Astrocyte (in vitro differentiated cells and primary cell): ENCODE measurements around the gene SH3RF1. TPM values are rescaled to one million over a fixed set of nuclear protein-coding genes. Genes with fewer than 3 reads are reported as not detected.
A peak's percentile ranks its signal among the peaks of the same experiment; 100 is the strongest.

ENCODE experiments used
- DNase-seq: peaks from one replicate; pipeline ENCODE4 v3.0.0-alpha.2; 2010; ENCODE audit warnings: low read depth
- FAIRE-seq: peaks from 2 replicates; lab custom pipeline; 2011; peaks lifted over from hg19 to GRCh38; lab: Jason Lieb, UNC
- H2AFZ ChIP-seq: 2 replicates; pipeline ENCODE4 v1.6.0; 2012; ENCODE audit warnings: low read depth, low read length, inconsistent platforms
- H3K27ac ChIP-seq: 2 replicates; pipeline ENCODE4 v1.5.1; 2011; ENCODE audit warnings: low read depth, low read length, inconsistent platforms
- H3K27me3 ChIP-seq: 2 replicates; pipeline ENCODE4 v1.6.0; 2011; ENCODE audit warnings: low read length, inconsistent platforms; ENCODE audit not compliant: insufficient read depth
- H3K36me3 ChIP-seq: 2 replicates; pipeline ENCODE4 v1.5.1; 2011; ENCODE audit warnings: low read length, inconsistent platforms; ENCODE audit not compliant: insufficient read depth
- H3K4me1 ChIP-seq: 2 replicates; pipeline ENCODE4 v1.5.1; 2011; ENCODE audit warnings: low read length, inconsistent platforms; ENCODE audit not compliant: insufficient read depth
- H3K4me2 ChIP-seq: 2 replicates; pipeline ENCODE4 v1.6.0; 2012; ENCODE audit warnings: low read length, inconsistent platforms
- H3K4me3 ChIP-seq: 2 replicates; pipeline ENCODE4 v1.5.1; 2011; ENCODE audit warnings: low read depth, mild to moderate bottlenecking, low read length, inconsistent platforms; ENCODE audit not compliant: insufficient read depth
- H3K79me2 ChIP-seq: 2 replicates; pipeline ENCODE4 v1.6.0; 2012; ENCODE audit warnings: mild to moderate bottlenecking, low read length, inconsistent platforms; ENCODE audit not compliant: insufficient read depth
- H3K9ac ChIP-seq: 2 replicates; pipeline ENCODE4 v1.6.0; 2012; ENCODE audit warnings: mild to moderate bottlenecking, low read length, inconsistent platforms
- H3K9me3 ChIP-seq: 2 replicates; pipeline ENCODE4 v1.5.1; 2012; ENCODE audit warnings: low read depth, mild to moderate bottlenecking, low read length, inconsistent platforms; ENCODE audit not compliant: insufficient read depth
- H4K20me1 ChIP-seq: 2 replicates; pipeline ENCODE4 v1.6.0; 2012; ENCODE audit warnings: low read length, inconsistent platforms; ENCODE audit not compliant: insufficient read depth
- H3K27ac Mint-ChIP-seq: one replicate; pipeline ENCODE4 v1.8.0; 2021; ENCODE audit warnings: mild to moderate bottlenecking, mixed read lengths; ENCODE audit not compliant: unreplicated experiment
- H3K27me3 Mint-ChIP-seq: one replicate; pipeline ENCODE4 v1.8.0; 2021; ENCODE audit warnings: low read depth, mixed read lengths; ENCODE audit not compliant: unreplicated experiment
- H3K36me3 Mint-ChIP-seq: one replicate; pipeline ENCODE4 v1.8.0; 2021; ENCODE audit warnings: low read depth, mixed read lengths; ENCODE audit not compliant: unreplicated experiment
- H3K4me1 Mint-ChIP-seq: one replicate; pipeline ENCODE4 v1.8.0; 2021; ENCODE audit warnings: low read depth, mixed read lengths; ENCODE audit not compliant: unreplicated experiment
- H3K4me3 Mint-ChIP-seq: one replicate; pipeline ENCODE4 v1.8.0; 2021; ENCODE audit warnings: mild to moderate bottlenecking, moderate library complexity, mixed read lengths; ENCODE audit not compliant: unreplicated experiment
- H3K9me3 Mint-ChIP-seq: one replicate; pipeline ENCODE4 v1.8.0; 2021; ENCODE audit warnings: mild to moderate bottlenecking, mixed read lengths; ENCODE audit not compliant: unreplicated experiment
- CTCF ChIP-seq: IDR thresholded peaks from 2 replicates; pipeline ENCODE4 v1.5.1; 2011; ENCODE audit warnings: low read depth, mild to moderate bottlenecking, inconsistent platforms, low read length, moderate library complexity; ENCODE audit not compliant: insufficient read depth
- EZH2 ChIP-seq: IDR thresholded peaks from 2 replicates; pipeline ENCODE4 v1.6.1; 2012; ENCODE audit warnings: mild to moderate bottlenecking, low read length, inconsistent platforms; ENCODE audit not compliant: insufficient read depth
- total RNA-seq: library from RNA; stranded (reverse); gene quantifications from 2 replicates; pipeline ENCODE4 v1.2.1, GENCODE V29; 2021

Gene SH3RF1
- total RNA-seq, 1 donor from 2014 or later = 25.9 TPM

GRCh38 chr4:169286562-169287301 is 16.0 kb upstream of the SH3RF1 start:
- Histone ChIP-seq H4K20me1 (no peaks in the 10 kb centered on the region), H3K4me3 (no peak overlapping the region), H3K9me3 (no peaks in the 10 kb centered on the region), H3K4me2 (no peak overlapping the region), H3K27ac (no peak overlapping the region), H3K9ac (no peak overlapping the region), H3K79me2 (no peaks in the 10 kb centered on the region), H3K36me3 (no peaks in the 10 kb centered on the region), H2AFZ (no peak overlapping the region), H3K4me1 (peaks cover 13% of the 10 kb centered on the region), H3K27me3 (no peaks in the 10 kb centered on the region)
- TF ChIP-seq CTCF (peak; percentile 8), EZH2 (no peak)
- FAIRE-seq = no peak
- no peaks in the 10 kb centered on the region for H3K27me3 Mint-ChIP-seq
- H3K4me1 Mint-ChIP-seq = peaks cover 6% of the 10 kb centered on the region
- DNase-seq = no peak
- no peak overlapping the region for H3K4me3 Mint-ChIP-seq
- peaks cover 2% of the 10 kb centered on the region for H3K9me3 Mint-ChIP-seq
- H3K27ac Mint-ChIP-seq = no peak overlapping the region
- H3K36me3 Mint-ChIP-seq = no peaks in the 10 kb centered on the region

GRCh38 chr4:169283114-169283509 is 12.4 kb upstream of the SH3RF1 start:
- no peak overlapping the region for H3K27ac Mint-ChIP-seq
- H3K36me3 ChIP-seq = no peaks in the 10 kb centered on the region
- no peaks in the 10 kb centered on the region for H4K20me1 ChIP-seq
- peak overlapping the region; percentile 68 for H3K4me2 ChIP-seq
- peak; percentile 98 for FAIRE-seq
- no peaks in the 10 kb centered on the region for H3K27me3 ChIP-seq
- H3K79me2 ChIP-seq = no peaks in the 10 kb centered on the region
- H3K9ac ChIP-seq = peak overlapping the region; percentile 64
- no peak overlapping the region for H3K4me3 Mint-ChIP-seq
- peaks cover 13% of the 10 kb centered on the region for H3K4me1 ChIP-seq
- no peaks in the 10 kb centered on the region for H3K9me3 ChIP-seq
- H3K27me3 Mint-ChIP-seq = no peaks in the 10 kb centered on the region
- TF ChIP-seq CTCF (no peak), EZH2 (no peak)
- peaks cover 6% of the 10 kb centered on the region for H3K4me1 Mint-ChIP-seq
- peaks cover 2% of the 10 kb centered on the region for H3K9me3 Mint-ChIP-seq
- peak overlapping the region; percentile 9 for H2AFZ ChIP-seq
- peak; percentile 98 for DNase-seq
- H3K36me3 Mint-ChIP-seq = no peaks in the 10 kb centered on the region
- H3K27ac ChIP-seq = peak overlapping the region; percentile 82
- H3K4me3 ChIP-seq = peak overlapping the region; percentile 14
